Mesendoderm (in vitro differentiated cells): Measurements from ENCODE around the gene ELMOD3.
A peak's percentile ranks its signal among the peaks of the same experiment; 100 is the strongest.
"Not testable (repeated sequence)": the region's sequence is repeated elsewhere in the genome, so short reads cannot be mapped to it uniquely, and the experiment has no call there.

Source experiments
- DNase-seq: peaks from one replicate; pipeline ENCODE4 v3.0.0; 2013
- H2AK5ac ChIP-seq: 2 replicates; pipeline ENCODE4 v1.6.1; 2013; ENCODE audit warnings: low read length, inconsistent platforms
- H2BK120ac ChIP-seq: 2 replicates; pipeline ENCODE4 v1.6.1; 2013; ENCODE audit warnings: low read depth, mild to moderate bottlenecking, low read length, moderate library complexity, mixed read lengths
- H2BK15ac ChIP-seq: replicated peaks from 2 replicates; pipeline ENCODE4 v1.6.1; 2013; ENCODE audit warnings: low read depth, mild to moderate bottlenecking, moderate library complexity
- H2BK5ac ChIP-seq: 2 replicates; pipeline ENCODE4 v1.6.1; 2013; ENCODE audit warnings: low read length, inconsistent platforms
- H3K18ac ChIP-seq: 2 replicates; pipeline ENCODE4 v1.6.1; 2013; ENCODE audit warnings: mild to moderate bottlenecking, low read length, mixed read lengths
- H3K23ac ChIP-seq: one replicate; pipeline ENCODE4 v1.6.1; 2013; ENCODE audit warnings: low read length
- H3K27ac ChIP-seq: 2 replicates; pipeline ENCODE4 v1.5.1; 2013; ENCODE audit warnings: low read depth, mild to moderate bottlenecking, inconsistent platforms, low read length, moderate library complexity
- H3K27me3 ChIP-seq: 2 replicates; pipeline ENCODE4 v1.6.1; 2013; ENCODE audit warnings: low read length, control low read depth, mild to moderate bottlenecking, inconsistent platforms; ENCODE audit not compliant: insufficient read depth, poor library complexity
- H3K36me3 ChIP-seq: 2 replicates; pipeline ENCODE4 v1.6.1; 2013; ENCODE audit warnings: low read length, inconsistent platforms; ENCODE audit not compliant: control insufficient read depth, insufficient read depth
- H3K4ac ChIP-seq: one replicate; pipeline ENCODE4 v1.6.1; 2013; ENCODE audit warnings: low read depth, mild to moderate bottlenecking, low read length, moderate library complexity
- H3K4me1 ChIP-seq: 2 replicates; pipeline ENCODE4 v1.6.1; 2013; ENCODE audit warnings: low read depth, low read length, inconsistent platforms; ENCODE audit not compliant: control insufficient read depth
- H3K4me2 ChIP-seq: 2 replicates; pipeline ENCODE4 v1.6.1; 2013; ENCODE audit warnings: low read length
- H3K4me3 ChIP-seq: 2 replicates; pipeline ENCODE4 v1.5.1; 2013; ENCODE audit warnings: mild to moderate bottlenecking, low read length
- H3K56ac ChIP-seq: one replicate; pipeline ENCODE4 v1.6.1; 2013; ENCODE audit warnings: low read length
- H3K79me1 ChIP-seq: 2 replicates; pipeline ENCODE4 v1.6.1; 2013; ENCODE audit warnings: low read length, inconsistent platforms
- H3K79me2 ChIP-seq: 2 replicates; pipeline ENCODE4 v1.6.1; 2013; ENCODE audit warnings: mild to moderate bottlenecking, low read length; ENCODE audit not compliant: control insufficient read depth, insufficient read depth
- H3K9ac ChIP-seq: 2 replicates; pipeline ENCODE4 v1.6.1; 2013; ENCODE audit warnings: low read length, inconsistent platforms
- H4K5ac ChIP-seq: one replicate; pipeline ENCODE4 v1.6.1; 2013; ENCODE audit warnings: low read length
- H4K8ac ChIP-seq: one replicate; pipeline ENCODE4 v1.6.1; 2013; ENCODE audit warnings: low read depth, mild to moderate bottlenecking, control low read depth, low read length, moderate library complexity
- WGBS: extraction: QIAGEN DNeasy Blood & Tissue Kit; methylation state at CpG from one replicate; pipeline ENCODE4 v1.1.7; 2013; ENCODE audit warnings: low lambda C conversion rate, missing lambda C conversion rate; ENCODE audit not compliant: insufficient coverage; ENCODE audit errors: extremely low coverage; 5-methylcytosine and 5-hydroxymethylcytosine counted together

The ELMOD3 gene

GRCh38 chr2:85410584-85411404, 56.2 kb downstream of the ELMOD3 start:
- no peak overlapping the region for H2BK120ac ChIP-seq
- no peak overlapping the region for H3K23ac ChIP-seq
- H3K36me3 ChIP-seq = no peaks in the 10 kb centered on the region
- no peak overlapping the region for H4K8ac ChIP-seq
- peak overlapping the region; percentile 54 for H2AK5ac ChIP-seq
- no peak overlapping the region for H4K5ac ChIP-seq
- no peak overlapping the region for H3K27ac ChIP-seq
- no peak overlapping the region for H3K18ac ChIP-seq
- no peak for DNase-seq
- no CpG with 5 or more reads among the region's 13 CpGs for WGBS
- H3K27me3 ChIP-seq = no peaks in the 10 kb centered on the region
- H3K9ac ChIP-seq = peak overlapping the region; percentile 60
- peaks cover 13% of the 10 kb centered on the region for H3K4me1 ChIP-seq
- no peak overlapping the region for H3K4ac ChIP-seq
- H3K79me1 ChIP-seq = peaks cover 5% of the 10 kb centered on the region
- H3K56ac ChIP-seq = peak overlapping the region; percentile 75
- no peaks in the 10 kb centered on the region for H3K79me2 ChIP-seq
- H3K4me2 ChIP-seq = no peak overlapping the region
- no peak overlapping the region for H2BK5ac ChIP-seq
- H3K4me3 ChIP-seq = no peak overlapping the region
- H2BK15ac ChIP-seq = no peak overlapping the region

GRCh38 chr2:85411405-85411748, 56.8 kb downstream of the ELMOD3 start:
- Histone ChIP-seq H2BK15ac (no peak overlapping the region), H3K9ac (no peak overlapping the region), H3K27ac (no peak overlapping the region), H4K5ac (no peak overlapping the region), H2BK120ac (no peak overlapping the region), H3K23ac (no peak overlapping the region), H3K79me2 (no peaks in the 10 kb centered on the region), H4K8ac (no peak overlapping the region), H3K18ac (no peak overlapping the region), H3K4me2 (no peak overlapping the region), H3K56ac (peak overlapping the region; percentile 44), H3K27me3 (no peaks in the 10 kb centered on the region), H3K4ac (peak overlapping the region; percentile 18), H3K36me3 (no peaks in the 10 kb centered on the region), H3K79me1 (peaks cover 5% of the 10 kb centered on the region), H2BK5ac (no peak overlapping the region), H2AK5ac (no peak overlapping the region), H3K4me3 (no peak overlapping the region), H3K4me1 (peaks cover 13% of the 10 kb centered on the region)
- DNase-seq = no peak
- no CpG with 5 or more reads among the region's 5 CpGs for WGBS

GRCh38 chr2:85413592-85414420, 59.2 kb downstream of the ELMOD3 start:
- Histone ChIP-seq H3K4me3 (peak overlapping the region; percentile 73), H3K18ac (peak overlapping the region; percentile 7), H3K79me1 (peaks cover 5% of the 10 kb centered on the region), H3K27me3 (no peaks in the 10 kb centered on the region), H2BK5ac (no peak overlapping the region), H3K9ac (peak overlapping the region; percentile 62), H2BK15ac (no peak overlapping the region), H4K5ac (no peak overlapping the region), H3K36me3 (no peaks in the 10 kb centered on the region), H2AK5ac (no peak overlapping the region), H4K8ac (peak overlapping the region; percentile 91), H3K56ac (peak overlapping the region; percentile 80), H3K4me2 (peak overlapping the region; percentile 34), H3K27ac (no peak overlapping the region), H3K4ac (peak overlapping the region; percentile 61), H3K79me2 (no peaks in the 10 kb centered on the region), H3K4me1 (peaks cover 13% of the 10 kb centered on the region), H3K23ac (no peak overlapping the region), H2BK120ac (no peak overlapping the region)
- WGBS = no CpG with 5 or more reads among the region's 44 CpGs
- DNase-seq = peak; percentile 74

- H3K4me3 ChIP-seq = not testable (repeated sequence)
These were observed 59.8 kb downstream of the ELMOD3 start for GRCh38 chr2:85414421-85414759.

GRCh38 chr2:85414761-85415553, 60.4 kb downstream of the ELMOD3 start:
- H3K18ac ChIP-seq = no peak overlapping the region
- no peaks in the 10 kb centered on the region for H3K36me3 ChIP-seq
- DNase-seq = no peak
- no peak overlapping the region for H3K4ac ChIP-seq
- no peak overlapping the region for H3K4me3 ChIP-seq
- no peak overlapping the region for H4K8ac ChIP-seq
- no CpG with 5 or more reads among the region's 7 CpGs for WGBS
- H2AK5ac ChIP-seq = no peak overlapping the region
- H3K27me3 ChIP-seq = no peaks in the 10 kb centered on the region
- no peak overlapping the region for H3K56ac ChIP-seq
- H3K4me1 ChIP-seq = peaks cover 10% of the 10 kb centered on the region
- H2BK5ac ChIP-seq = no peak overlapping the region
- no peak overlapping the region for H4K5ac ChIP-seq
- H3K79me2 ChIP-seq = no peaks in the 10 kb centered on the region
- H3K4me2 ChIP-seq = no peak overlapping the region
- no peak overlapping the region for H3K27ac ChIP-seq
- H2BK120ac ChIP-seq = no peak overlapping the region
- no peak overlapping the region for H3K23ac ChIP-seq
- peaks cover 1% of the 10 kb centered on the region for H3K79me1 ChIP-seq
- no peak overlapping the region for H3K9ac ChIP-seq
- H2BK15ac ChIP-seq = no peak overlapping the region

More at GRCh38 chr2:85414421-85414759, 59.8 kb downstream of the ELMOD3 start:
- H2BK5ac ChIP-seq, H2AK5ac ChIP-seq, H3K27me3 ChIP-seq, H3K18ac ChIP-seq, H2BK15ac ChIP-seq, DNase-seq, H3K27ac ChIP-seq, H2BK120ac ChIP-seq, H3K79me2 ChIP-seq, H4K5ac ChIP-seq, H3K4me2 ChIP-seq, H3K79me1 ChIP-seq, H3K23ac ChIP-seq, H3K36me3 ChIP-seq, H3K4ac ChIP-seq, H4K8ac ChIP-seq: not testable (repeated sequence)
- Histone ChIP-seq H3K9ac (peak overlapping the region; percentile 62), H3K4me1 (peaks cover 14% of the 10 kb centered on the region), H3K56ac (peak overlapping the region; percentile 80)
- WGBS = no CpG with 5 or more reads among the region's 5 CpGs
